ENCODE results near the gene EFNA4.

DNA sequence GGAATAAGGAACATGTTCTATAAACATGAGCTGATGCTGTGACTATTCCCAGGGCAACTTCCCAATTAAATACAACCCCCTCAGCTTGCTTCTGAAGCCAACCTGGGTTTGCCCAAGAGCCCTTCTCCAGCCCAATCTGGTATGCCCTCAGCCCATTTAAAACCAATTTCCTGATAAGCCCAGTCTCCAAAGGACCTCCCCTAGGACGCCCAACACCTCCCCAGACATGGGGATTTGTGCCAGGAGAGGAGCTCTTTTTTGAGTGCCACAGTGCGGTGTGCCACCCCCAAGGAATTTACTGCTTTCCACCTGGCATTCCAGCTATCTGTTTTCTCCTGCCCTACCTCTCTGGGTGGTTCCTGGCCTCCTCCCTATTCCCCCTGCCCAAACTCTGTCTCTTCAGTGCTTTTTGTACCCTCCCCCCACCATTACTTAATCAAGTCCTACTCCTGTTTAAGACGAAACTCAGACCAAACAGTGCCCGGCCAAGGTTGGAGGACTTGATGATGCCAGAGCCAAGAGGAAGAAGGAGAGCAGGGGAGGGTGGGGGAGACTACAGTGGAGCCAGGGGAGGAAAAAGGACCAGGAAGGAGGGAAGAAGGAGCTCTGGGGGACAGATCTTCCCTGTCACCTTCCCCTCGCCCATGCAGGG lies 52.7 kb downstream of the EFNA4 start:
- no peak for TF ChIP-seq POLR2A (IDR thresholded peaks at IDR 0.05; ENCODE audit: low read depth, low read length)
- no peak for TF ChIP-seq NFE2L2 (IDR thresholded peaks at IDR 0.05; ENCODE audit: low read depth, low read length)
- TF ChIP-seq RAD21 (IDR thresholded peaks at IDR 0.05; ENCODE audit: low read length), result no peak
- no peak for TF ChIP-seq MAZ (IDR thresholded peaks at IDR 0.05; ENCODE audit: borderline replicate concordance, low read depth, low read length)
- TF ChIP-seq, protein P1, sequence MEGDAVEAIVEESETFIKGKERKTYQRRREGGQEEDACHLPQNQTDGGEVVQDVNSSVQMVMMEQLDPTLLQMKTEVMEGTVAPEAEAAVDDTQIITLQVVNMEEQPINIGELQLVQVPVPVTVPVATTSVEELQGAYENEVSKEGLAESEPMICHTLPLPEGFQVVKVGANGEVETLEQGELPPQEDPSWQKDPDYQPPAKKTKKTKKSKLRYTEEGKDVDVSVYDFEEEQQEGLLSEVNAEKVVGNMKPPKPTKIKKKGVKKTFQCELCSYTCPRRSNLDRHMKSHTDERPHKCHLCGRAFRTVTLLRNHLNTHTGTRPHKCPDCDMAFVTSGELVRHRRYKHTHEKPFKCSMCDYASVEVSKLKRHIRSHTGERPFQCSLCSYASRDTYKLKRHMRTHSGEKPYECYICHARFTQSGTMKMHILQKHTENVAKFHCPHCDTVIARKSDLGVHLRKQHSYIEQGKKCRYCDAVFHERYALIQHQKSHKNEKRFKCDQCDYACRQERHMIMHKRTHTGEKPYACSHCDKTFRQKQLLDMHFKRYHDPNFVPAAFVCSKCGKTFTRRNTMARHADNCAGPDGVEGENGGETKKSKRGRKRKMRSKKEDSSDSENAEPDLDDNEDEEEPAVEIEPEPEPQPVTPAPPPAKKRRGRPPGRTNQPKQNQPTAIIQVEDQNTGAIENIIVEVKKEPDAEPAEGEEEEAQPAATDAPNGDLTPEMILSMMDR (conservative IDR thresholded peaks at IDR 0.05; ENCODE audit: low read depth, low read length), result no peak
- no peak for TF ChIP-seq FOS (IDR thresholded peaks at IDR 0.05; ENCODE audit: low read depth, low read length)
- no peak for TF ChIP-seq CEBPB (IDR thresholded peaks at IDR 0.05; ENCODE audit: low read depth, low read length)
- TF ChIP-seq RFX5 (IDR thresholded peaks at IDR 0.05; ENCODE audit: low read depth, low read length), result no peak
- TF ChIP-seq CHD1 (IDR thresholded peaks at IDR 0.05; ENCODE audit: low read depth, low read length), result no peak
- TF ChIP-seq RCOR1 (IDR thresholded peaks at IDR 0.05; ENCODE audit: insufficient replicate concordance, low read length), result no peak
- TF ChIP-seq USF2 (IDR thresholded peaks at IDR 0.05; ENCODE audit: low read depth, low read length), result no peak
- no peak for TF ChIP-seq BHLHE40 (IDR thresholded peaks at IDR 0.05; ENCODE audit: low read depth, low read length)
